Right cardiac atrium (tissue), 5 donors: ENCODE measurements around the gene KCNA10. TPM values are rescaled to one million over a fixed set of nuclear protein-coding genes. Genes with fewer than 3 reads are reported as not detected.

Experiments used
- ATAC-seq, 2 donors: fragments of 200-7000 bp; cut with Tn5 transposase; one replicate each; pipeline versions ENCODE4 v1.8.0 to v1.9.1; 2020; ENCODE audit warnings: moderate library complexity in 2 of 2, mild to moderate bottlenecking in 1 of 2
- DNase-seq, 3 donors: peaks; one replicate each; pipeline ENCODE4 v3.0.0-alpha.2; 2020
- H3K27ac ChIP-seq: one replicate; pipeline ENCODE4 v1.5.1; 2013; ENCODE audit warnings: mild to moderate bottlenecking, low read length, control low read depth, moderate library complexity
- H3K27me3 ChIP-seq: one replicate; pipeline ENCODE4 v1.6.1; 2013; ENCODE audit not compliant: control insufficient read depth, insufficient read depth
- H3K4me1 ChIP-seq: one replicate; pipeline ENCODE4 v1.6.1; 2013; ENCODE audit warnings: low read length; ENCODE audit not compliant: control insufficient read depth, insufficient read depth
- H3K4me3 ChIP-seq: one replicate; pipeline ENCODE4 v1.5.1; 2013; ENCODE audit warnings: low read length, control low read depth
- H3K9me3 ChIP-seq: one replicate; pipeline ENCODE4 v1.6.1; 2013; ENCODE audit warnings: low read length; ENCODE audit not compliant: control insufficient read depth
- WGBS: extraction: QIAGEN DNeasy Blood & Tissue Kit; methylation state at CpG from one replicate; pipeline ENCODE4 v1.1.7; 2013; 5-methylcytosine and 5-hydroxymethylcytosine counted together
- intact Hi-C, 4 donors: fragments of 100-400 bp; cut with DNase I; formaldehyde crosslinking; loops; one replicate each; pipeline versions ENCODE4 v1.11.0 to v1.14.0; 2022 to 2023
- polyA plus RNA-seq: library from polyadenylated mRNA; stranded (reverse); fragments of 200-250 nt; gene quantifications from one replicate; pipeline ENCODE4 v1.2.3, GENCODE V29; 2013
- total RNA-seq, 4 donors: library from RNA; stranded (reverse); fragmentation: NEBNext Ultra II Directional; extraction: Animal tissue kit (Norgen Biotek cat#: 25700); gene quantifications; one replicate each; pipeline ENCODE4 v1.2.1, GENCODE V29; 2021
- donor health status: healthy with polysubstance abuse.
- donor health status: DM: no; HTN: yes; CAD: no.
- donor health status: DM: no; HTN: no; CAD: no.
- donor health status: DM: no; HTN: yes; CAD: no; lungs with severe emphysema.
- donor health status: DM: yes; HTN: yes; CAD: no.

Gene KCNA10
- total and polyA plus RNA-seq, 5 donors: not detected

- Histone ChIP-seq H3K9me3 (no peaks in the 10 kb centered on the region), H3K4me1 (no peaks in the 10 kb centered on the region), H3K27ac (no peak overlapping the region), H3K27me3 (no peaks in the 10 kb centered on the region), H3K4me3 (no peak overlapping the region)
- 77% methylated on average over 1 of the region's 1 CpG for WGBS
- intact Hi-C loops: loop anchor here in 3 of 4 donors (10.0 kb wide), 2 partner anchors 53 to 233 kb away; partner anchors contain the start of gene KCNA2 (in 1 of the 3)
- DNase-seq (no peak), ATAC-seq (no peak)
Observed at GRCh38 chr1:110551278-110551809, 32.4 kb upstream of the KCNA10 start.

- Histone ChIP-seq H3K27ac (no peak overlapping the region), H3K9me3 (no peaks in the 10 kb centered on the region), H3K4me1 (no peaks in the 10 kb centered on the region), H3K4me3 (no peak overlapping the region), H3K27me3 (no peaks in the 10 kb centered on the region)
- ATAC-seq (no peak), DNase-seq (no peak)
- WGBS: 53% methylated on average over 2 of the region's 2 CpGs
- intact Hi-C loops: loop anchor here in 3 of 4 donors (10.0 kb wide), 2 partner anchors 55 to 235 kb away; partner anchors contain the start of gene KCNA2 (in 1 of the 3)
Observed at GRCh38 chr1:110549831-110550230, 30.9 kb upstream of the KCNA10 start.

GRCh38 chr1:110548381-110548780 lies 29.4 kb upstream of the KCNA10 start:
- Histone ChIP-seq H3K9me3 (no peaks in the 10 kb centered on the region), H3K4me3 (no peak overlapping the region), H3K27me3 (no peaks in the 10 kb centered on the region), H3K27ac (no peak overlapping the region), H3K4me1 (no peaks in the 10 kb centered on the region)
- no peak for DNase-seq
- 58% methylated on average over 4 of the region's 4 CpGs for WGBS
- ATAC-seq: no peak
- intact Hi-C loops: no loop called here

GRCh38 chr1:110547017-110547416 lies 28.0 kb upstream of the KCNA10 start:
- intact Hi-C loops: no loop called here
- ATAC-seq: no peak
- Histone ChIP-seq H3K27ac (no peak overlapping the region), H3K4me3 (no peak overlapping the region), H3K27me3 (no peaks in the 10 kb centered on the region), H3K9me3 (no peaks in the 10 kb centered on the region), H3K4me1 (no peaks in the 10 kb centered on the region)
- DNase-seq: no peak
- 51% methylated on average over 2 of the region's 2 CpGs for WGBS

- H3K4me3 ChIP-seq: no peak overlapping the region
- no peaks in the 10 kb centered on the region for H3K4me1 ChIP-seq
- no peaks in the 10 kb centered on the region for H3K27me3 ChIP-seq
- DNase-seq (no peak), ATAC-seq (no peak)
- no peaks in the 10 kb centered on the region for H3K9me3 ChIP-seq
- intact Hi-C loops: no loop called here
- WGBS: 27% methylated on average over 2 of the region's 2 CpGs
- H3K27ac ChIP-seq: no peak overlapping the region
Observed at GRCh38 chr1:110545492-110545891, 26.5 kb upstream of the KCNA10 start.

GRCh38 chr1:110544753-110545152 lies 25.8 kb upstream of the KCNA10 start:
- ATAC-seq: no peak
- DNase-seq: no peak
- H3K4me1 ChIP-seq: no peaks in the 10 kb centered on the region
- intact Hi-C loops: no loop called here
- no peaks in the 10 kb centered on the region for H3K27me3 ChIP-seq
- H3K4me3 ChIP-seq: no peak overlapping the region
- WGBS: 64% methylated on average over 3 of the region's 3 CpGs
- H3K9me3 ChIP-seq: no peaks in the 10 kb centered on the region
- H3K27ac ChIP-seq: no peak overlapping the region

- DNase-seq (no peak), ATAC-seq (no peak)
- Histone ChIP-seq H3K27me3 (no peaks in the 10 kb centered on the region), H3K9me3 (no peaks in the 10 kb centered on the region), H3K4me1 (no peaks in the 10 kb centered on the region), H3K4me3 (no peak overlapping the region), H3K27ac (no peak overlapping the region)
- WGBS: 47% methylated on average over 4 of the region's 4 CpGs
- intact Hi-C loops: no loop called here
Observed at GRCh38 chr1:110542725-110543124, 23.8 kb upstream of the KCNA10 start.

GRCh38 chr1:110541906-110542395 lies 23.0 kb upstream of the KCNA10 start:
- no peak for ATAC-seq
- intact Hi-C loops: no loop called here

GRCh38 chr1:110540891-110541685 lies 22.1 kb upstream of the KCNA10 start:
- Histone ChIP-seq H3K4me1 (no peaks in the 10 kb centered on the region), H3K9me3 (no peaks in the 10 kb centered on the region), H3K27me3 (no peaks in the 10 kb centered on the region), H3K27ac (no peak overlapping the region), H3K4me3 (no peak overlapping the region)
- no peak for DNase-seq
- ATAC-seq: no peak
- intact Hi-C loops: no loop called here
- WGBS: 58% methylated on average over 7 of the region's 7 CpGs

More at GRCh38 chr1:110541906-110542395, 23.0 kb upstream of the KCNA10 start:
- Histone ChIP-seq H3K9me3 (no peaks in the 10 kb centered on the region), H3K4me1 (no peaks in the 10 kb centered on the region), H3K27ac (no peak overlapping the region), H3K4me3 (no peak overlapping the region), H3K27me3 (no peaks in the 10 kb centered on the region)
- DNase-seq: no peak
- 25% methylated on average over 1 of the region's 1 CpG for WGBS

- intact Hi-C loops: no loop called here
- Histone ChIP-seq H3K27me3 (no peaks in the 10 kb centered on the region), H3K4me1 (no peaks in the 10 kb centered on the region), H3K9me3 (no peaks in the 10 kb centered on the region), H3K27ac (no peak overlapping the region), H3K4me3 (no peak overlapping the region)
- DNase-seq (no peak), ATAC-seq (no peak)
- 60% methylated on average over 8 of the region's 8 CpGs for WGBS
Observed at GRCh38 chr1:110538921-110539320, 19.9 kb upstream of the KCNA10 start.

- no peak for ATAC-seq
- intact Hi-C loops: no loop called here
- 63% methylated on average over 16 of the region's 16 CpGs for WGBS
- Histone ChIP-seq H3K4me1 (no peaks in the 10 kb centered on the region), H3K4me3 (no peak overlapping the region), H3K9me3 (no peaks in the 10 kb centered on the region), H3K27me3 (no peaks in the 10 kb centered on the region), H3K27ac (no peak overlapping the region)
- no peak for DNase-seq
Observed at GRCh38 chr1:110538075-110538474, 19.1 kb upstream of the KCNA10 start.
